Measurements from ENCODE around the gene SPACA5.
A peak's percentile ranks its signal among the peaks of the same experiment; 100 is the strongest.
"Not testable (repeated sequence)": the region's sequence is repeated elsewhere in the genome, so short reads cannot be mapped to it uniquely, and the experiment has no call there.

Gene SPACA5

GRCh38 chrX:48020472-48020871 lies 13.7 kb downstream of the SPACA5 start:
- FAIRE-seq; DNase-seq (ENCODE audit: insufficient read length, low spot score): not testable (repeated sequence)

GRCh38 chrX:48021026-48021900 lies 14.5 kb downstream of the SPACA5 start:
- no peak for FAIRE-seq
- peak; percentile 51 for DNase-seq (ENCODE audit: insufficient read length, low spot score)

GRCh38 chrX:48022100-48022499 lies 15.3 kb downstream of the SPACA5 start:
- FAIRE-seq: no peak

GRCh38 chrX:48022738-48023137 lies 15.9 kb downstream of the SPACA5 start:
- DNase-seq (ENCODE audit: insufficient read length, low spot score) (no peak), FAIRE-seq (no peak)

More at GRCh38 chrX:48022100-48022499, 15.3 kb downstream of the SPACA5 start:
- no peak for DNase-seq (ENCODE audit: insufficient read length, low spot score)

GRCh38 chrX:48025561-48025960 lies 18.8 kb downstream of the SPACA5 start:
- DNase-seq (ENCODE audit: insufficient read length, low spot score) (peak; percentile 24), FAIRE-seq (no peak)

- not testable (repeated sequence) for DNase-seq (ENCODE audit: insufficient read length, low spot score); FAIRE-seq
These were observed 20.8 kb downstream of the SPACA5 start for GRCh38 chrX:48027545-48027944.

GRCh38 chrX:48028091-48028490 lies 21.3 kb downstream of the SPACA5 start:
- DNase-seq (ENCODE audit: insufficient read length, low spot score): no peak
- FAIRE-seq: no peak

- DNase-seq (ENCODE audit: insufficient read length, low spot score) (no peak), FAIRE-seq (no peak)
These were observed 23.4 kb downstream of the SPACA5 start for GRCh38 chrX:48030237-48030636.

GRCh38 chrX:48030641-48031173 lies 23.9 kb downstream of the SPACA5 start:
- not testable (repeated sequence) for FAIRE-seq; DNase-seq (ENCODE audit: insufficient read length, low spot score)

GRCh38 chrX:48035891-48036290 lies 29.1 kb downstream of the SPACA5 start:
- FAIRE-seq (no peak), DNase-seq (ENCODE audit: insufficient read length, low spot score) (no peak)

GRCh38 chrX:48043056-48043455 lies 36.3 kb downstream of the SPACA5 start:
- DNase-seq (ENCODE audit: insufficient read length, low spot score) (no peak), FAIRE-seq (no peak)

- FAIRE-seq: no peak
- DNase-seq (ENCODE audit: insufficient read length, low spot score): no peak
These were observed 38.9 kb downstream of the SPACA5 start for GRCh38 chrX:48045410-48046311.

GRCh38 chrX:48046846-48047245 lies 40.1 kb downstream of the SPACA5 start:
- no peak for DNase-seq (ENCODE audit: insufficient read length, low spot score)
- FAIRE-seq: no peak

GRCh38 chrX:48058621-48059295 lies 52.0 kb downstream of the SPACA5 start:
- FAIRE-seq (no peak), DNase-seq (ENCODE audit: insufficient read length, low spot score) (no peak)

GRCh38 chrX:48059296-48059639 lies 52.5 kb downstream of the SPACA5 start:
- FAIRE-seq: no peak

More at GRCh38 chrX:48059296-48059639, 52.5 kb downstream of the SPACA5 start:
- no peak for DNase-seq (ENCODE audit: insufficient read length, low spot score)

Measured in HTR-8/SVneo (cell line).